Tibial artery (tissue), 4 donors: ENCODE results near the gene ACAT2.
"Not testable (repeated sequence)": the region's sequence is repeated elsewhere in the genome, so short reads cannot be mapped to it uniquely, and the experiment has no call there.

ENCODE experiments used
- DNase-seq, 2 donors: peaks; one replicate each; pipeline ENCODE4 v3.0.0-alpha.2; 2019
- H3K27ac ChIP-seq, 2 donors: fragments of 200-600 bp; sonication (generic) in 1 of 2; 1 replicate in 1 of 2; 2 replicates in 1 of 2; pipeline ENCODE4 v1.5.1; 2018 to 2019; ENCODE audit warnings: mild to moderate bottlenecking in 1 of 2
- H3K27me3 ChIP-seq, 2 donors: fragments of 200-600 bp; sonication (generic) in 1 of 2; one replicate each; pipeline versions ENCODE4 v1.5.1 to v1.6.0; 2016 to 2019
- H3K36me3 ChIP-seq, 3 donors: fragments of 200-600 bp; sonication (generic) in 2 of 3; one replicate each; pipeline ENCODE4 v1.5.1; 2016 to 2019; ENCODE audit warnings: mild to moderate bottlenecking in 2 of 3
- H3K4me1 ChIP-seq, 4 donors: fragments of 200-600 bp; sonication (generic) in 2 of 4; 1 replicate in 3 of 4; 2 replicates in 1 of 4; pipeline ENCODE4 v1.5.1; 2016 to 2019
- H3K4me3 ChIP-seq, 2 donors: fragments of 200-600 bp; sonication (generic) in 1 of 2; 1 replicate in 1 of 2; 2 replicates in 1 of 2; pipeline ENCODE4 v1.5.1; 2018 to 2019; ENCODE audit warnings: mild to moderate bottlenecking in 2 of 2
- H3K9me3 ChIP-seq, 3 donors: fragments of 200-600 bp; sonication (generic) in 1 of 3; one replicate each; pipeline ENCODE4 v1.5.1; 2016 to 2019
- intact Hi-C: fragments of 100-400 bp; cut with DNase I; formaldehyde crosslinking; loops from one replicate; pipeline ENCODE4 v1.15.0; 2023; ENCODE audit warnings: low total_unique reads
- TF ChIP-seq, protein P1 (sequence below), 2 experiments: fragments of 200-600 bp in 1 of 2; fragments of 450-650 bp in 1 of 2; IDR thresholded peaks; one replicate each; pipeline ENCODE4 v1.5.1; 2017 to 2019; ENCODE audit warnings: antibody characterized with exemption in 2 of 2, mild to moderate bottlenecking in 1 of 2, moderate library complexity in 1 of 2

The ACAT2 gene

DNA sequence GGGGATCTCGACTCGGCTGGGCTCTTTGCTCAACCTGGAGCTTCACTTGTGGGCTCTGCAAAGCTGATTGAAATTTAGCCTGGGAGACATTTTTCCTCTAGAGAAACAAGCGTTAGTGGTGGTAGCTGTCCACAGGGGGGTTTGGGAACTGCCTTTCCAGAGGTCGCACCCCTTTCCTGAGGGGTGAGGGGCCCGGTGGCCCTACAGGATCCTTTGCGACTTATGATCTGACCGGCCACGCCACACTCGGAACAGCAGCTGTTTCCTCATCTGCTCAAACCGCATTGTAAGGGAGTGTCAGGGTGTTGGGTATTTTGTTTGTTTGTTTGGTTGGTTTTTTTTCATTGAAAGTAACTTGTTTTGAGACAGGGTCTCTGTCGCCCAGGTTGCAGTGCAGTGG, 59.3 kb downstream of the ACAT2 start:
- Histone ChIP-seq H3K4me1 (no peaks in the 10 kb centered on the region), H3K4me3 (no peak overlapping the region), H3K27ac (no peak overlapping the region), H3K36me3 (peaks cover 0 to 6% (median 0%) of the 10 kb centered on the region in 3 donors), H3K9me3 (no peaks in the 10 kb centered on the region), H3K27me3 (no peaks in the 10 kb centered on the region)
- intact Hi-C loops, result no loop called here
- DNase-seq, result peak in 1 of 2 donors; percentile 16
- TF ChIP-seq, protein P1, sequence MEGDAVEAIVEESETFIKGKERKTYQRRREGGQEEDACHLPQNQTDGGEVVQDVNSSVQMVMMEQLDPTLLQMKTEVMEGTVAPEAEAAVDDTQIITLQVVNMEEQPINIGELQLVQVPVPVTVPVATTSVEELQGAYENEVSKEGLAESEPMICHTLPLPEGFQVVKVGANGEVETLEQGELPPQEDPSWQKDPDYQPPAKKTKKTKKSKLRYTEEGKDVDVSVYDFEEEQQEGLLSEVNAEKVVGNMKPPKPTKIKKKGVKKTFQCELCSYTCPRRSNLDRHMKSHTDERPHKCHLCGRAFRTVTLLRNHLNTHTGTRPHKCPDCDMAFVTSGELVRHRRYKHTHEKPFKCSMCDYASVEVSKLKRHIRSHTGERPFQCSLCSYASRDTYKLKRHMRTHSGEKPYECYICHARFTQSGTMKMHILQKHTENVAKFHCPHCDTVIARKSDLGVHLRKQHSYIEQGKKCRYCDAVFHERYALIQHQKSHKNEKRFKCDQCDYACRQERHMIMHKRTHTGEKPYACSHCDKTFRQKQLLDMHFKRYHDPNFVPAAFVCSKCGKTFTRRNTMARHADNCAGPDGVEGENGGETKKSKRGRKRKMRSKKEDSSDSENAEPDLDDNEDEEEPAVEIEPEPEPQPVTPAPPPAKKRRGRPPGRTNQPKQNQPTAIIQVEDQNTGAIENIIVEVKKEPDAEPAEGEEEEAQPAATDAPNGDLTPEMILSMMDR (IDR thresholded peaks at IDR 0.05), result no peak

DNA sequence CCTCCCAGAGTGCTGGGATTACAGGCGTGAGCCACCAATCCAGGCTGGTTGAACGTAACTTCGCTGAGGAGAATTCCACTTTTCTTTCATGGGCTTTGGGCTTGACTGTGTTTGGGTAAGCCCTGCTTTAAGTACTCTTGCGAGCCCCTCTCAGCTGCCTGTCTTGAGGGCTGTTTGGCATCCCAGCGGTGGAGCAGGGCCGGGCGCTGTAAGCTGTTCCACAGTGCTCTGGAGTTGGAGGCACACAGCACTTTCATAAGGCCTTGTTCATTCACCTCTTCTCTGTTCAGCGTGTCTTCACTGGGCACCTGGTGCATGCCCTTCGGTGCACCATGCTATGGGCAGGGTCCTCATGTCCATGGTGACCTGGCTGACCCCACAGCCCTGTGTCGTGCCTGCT, 59.9 kb downstream of the ACAT2 start:
- TF ChIP-seq, protein P1 (IDR thresholded peaks at IDR 0.05), result no peak
- H3K4me3 ChIP-seq, result no peak overlapping the region
- no peaks in the 10 kb centered on the region for H3K27me3 ChIP-seq
- peak in 1 of 2 donors; percentile 49 for DNase-seq
- H3K27ac ChIP-seq, result no peak overlapping the region
- intact Hi-C loops, result no loop called here
- no peaks in the 10 kb centered on the region for H3K4me1 ChIP-seq
- H3K36me3 ChIP-seq, result peaks cover 0 to 6% (median 0%) of the 10 kb centered on the region in 3 donors
- H3K9me3 ChIP-seq, result no peaks in the 10 kb centered on the region

DNA sequence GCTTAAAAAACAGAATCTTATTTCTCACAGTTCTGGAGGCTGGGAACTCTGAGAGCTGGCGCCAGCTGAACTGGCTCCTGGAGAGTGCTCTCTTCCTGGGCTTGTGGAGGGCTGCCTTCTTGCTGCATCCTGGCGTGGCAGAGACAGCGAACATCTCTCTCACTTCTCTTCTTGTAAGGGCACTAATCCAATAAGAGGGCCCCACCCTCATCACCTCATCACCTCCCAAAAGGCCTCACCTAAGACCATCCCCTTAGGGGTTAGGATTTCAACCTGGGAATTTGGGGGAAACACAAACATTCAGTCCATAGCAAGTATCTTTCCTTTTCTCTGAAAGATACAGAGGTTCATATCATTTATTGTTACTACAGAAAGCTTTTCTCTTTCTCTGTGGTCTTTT, 62.1 kb downstream of the ACAT2 start:
- DNase-seq, result peak in 1 of 2 donors; percentile 39
- no peak overlapping the region for H3K27ac ChIP-seq
- peaks cover 0 to 4% (median 0%) of the 10 kb centered on the region in 3 donors for H3K36me3 ChIP-seq
- H3K27me3 ChIP-seq, result no peaks in the 10 kb centered on the region
- TF ChIP-seq, protein P1 (IDR thresholded peaks at IDR 0.05), result no peak
- H3K4me1 ChIP-seq, result no peaks in the 10 kb centered on the region
- intact Hi-C loops, result no loop called here
- no peak overlapping the region for H3K4me3 ChIP-seq
- H3K9me3 ChIP-seq, result no peaks in the 10 kb centered on the region

DNA sequence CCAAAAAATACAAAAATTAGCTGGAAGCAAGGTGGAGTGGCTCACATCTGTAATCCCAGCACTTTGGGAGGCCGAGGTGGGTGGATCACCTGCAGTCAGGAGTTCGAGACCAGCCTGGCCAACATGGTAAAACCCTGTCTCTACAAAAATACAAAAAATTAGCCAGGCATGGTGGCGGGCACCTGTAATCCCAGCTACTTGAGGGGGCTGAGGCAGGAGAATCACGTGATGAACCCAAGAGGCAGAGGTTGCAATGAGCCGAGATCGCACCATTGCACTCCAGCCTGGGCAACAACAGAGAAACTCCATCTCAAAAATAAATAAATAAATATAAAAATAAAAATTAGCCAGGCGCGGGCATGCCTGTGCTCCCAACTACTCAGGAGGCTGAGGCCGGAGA, 62.8 kb downstream of the ACAT2 start:
- not testable (repeated sequence) for H3K4me3 ChIP-seq
- peak in 1 of 2 donors; percentile 7 for DNase-seq

DNA sequence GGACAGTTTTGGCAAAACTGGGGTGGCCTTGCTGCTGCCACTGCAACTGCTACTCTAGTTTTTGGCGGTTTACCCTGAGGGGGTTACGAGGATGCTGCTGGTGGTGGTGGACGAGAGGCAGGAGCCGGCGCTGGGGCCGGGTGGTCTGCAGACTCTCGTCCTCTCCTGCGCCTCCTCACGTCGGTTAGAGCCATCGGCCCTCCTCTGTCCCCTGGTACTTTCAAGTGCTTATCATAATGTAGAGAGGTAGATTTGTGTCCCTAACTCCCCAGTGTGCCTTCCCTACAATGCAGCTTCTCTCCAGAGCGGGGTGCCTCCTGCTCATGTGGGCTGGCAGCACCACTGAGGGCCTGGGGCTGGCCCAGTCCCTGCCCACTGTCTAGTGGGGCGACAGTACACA, 64.2 kb downstream of the ACAT2 start:
- H3K9me3 ChIP-seq, result no peaks in the 10 kb centered on the region
- no peaks in the 10 kb centered on the region for H3K36me3 ChIP-seq
- H3K27ac ChIP-seq, result no peak overlapping the region
- intact Hi-C loops, result no loop called here
- no peak overlapping the region for H3K4me3 ChIP-seq
- TF ChIP-seq, protein P1 (IDR thresholded peaks at IDR 0.05), result no peak
- no peaks in the 10 kb centered on the region for H3K27me3 ChIP-seq
- DNase-seq, result peak in 1 of 2 donors; percentile 17
- peaks cover 0 to 10% (median 1%) of the 10 kb centered on the region in 4 donors for H3K4me1 ChIP-seq

More for the DNA sequence above, 62.8 kb downstream of the ACAT2 start:
- intact Hi-C loops, H3K27me3 ChIP-seq, H3K36me3 ChIP-seq, H3K27ac ChIP-seq, H3K9me3 ChIP-seq, H3K4me1 ChIP-seq: not testable (repeated sequence)

DNA sequence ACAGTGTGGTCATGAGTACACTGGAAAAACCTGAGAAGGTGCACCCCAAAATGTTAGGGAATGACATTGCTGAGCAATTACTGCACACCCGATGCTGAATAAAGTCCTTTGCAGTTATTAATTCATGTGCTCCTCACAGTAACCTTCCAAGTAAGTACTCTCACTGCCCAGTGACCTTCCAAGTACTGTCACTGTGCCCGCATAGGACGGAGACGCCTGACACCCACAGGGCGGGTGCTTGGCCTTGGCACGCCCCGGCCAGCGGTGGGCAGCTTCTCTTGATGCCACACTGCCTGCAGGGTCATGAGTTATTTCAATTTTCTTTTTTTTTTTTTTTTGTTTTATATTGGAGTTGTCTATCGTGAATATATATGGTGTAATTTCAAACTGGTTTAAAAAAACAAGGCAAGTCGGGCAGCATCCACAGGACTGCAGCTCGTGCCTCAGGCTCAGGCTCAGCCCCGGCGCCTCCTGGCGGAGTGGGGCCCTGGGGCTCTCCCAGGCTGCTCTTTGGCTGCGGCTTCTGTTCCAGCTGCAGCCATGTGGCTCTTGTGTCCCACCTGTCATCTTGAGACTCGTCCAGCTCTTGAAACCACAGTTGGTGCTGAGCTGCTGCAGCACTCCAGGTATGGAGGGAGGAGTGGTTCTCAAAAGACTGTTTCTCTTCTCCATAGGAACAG, 65.3 kb downstream of the ACAT2 start:
- H3K27ac ChIP-seq, result no peak overlapping the region
- H3K9me3 ChIP-seq, result no peaks in the 10 kb centered on the region
- TF ChIP-seq, protein P1 (IDR thresholded peaks at IDR 0.05), result no peak
- H3K36me3 ChIP-seq, result no peaks in the 10 kb centered on the region
- H3K27me3 ChIP-seq, result no peaks in the 10 kb centered on the region
- DNase-seq, result peak in 1 of 2 donors; percentile 51
- intact Hi-C loops, result no loop called here
- peaks cover 0 to 15% (median 3%) of the 10 kb centered on the region in 4 donors for H3K4me1 ChIP-seq
- H3K4me3 ChIP-seq, result no peak overlapping the region
